T follicular helper cell (primary cell): ENCODE data around the gene TENT5C.
"Not testable (repeated sequence)": the region's sequence is repeated elsewhere in the genome, so short reads cannot be mapped to it uniquely, and the experiment has no call there.

Experiments used
- DNase-seq: peaks from one replicate; pipeline ENCODE4 v3.0.0-alpha.2; 2020; ENCODE audit warnings: low read depth
- total RNA-seq, 2 experiments: gene quantifications; one replicate each; lab custom pipeline; 2026; lab: John Stamatoyannopoulos, UW

The TENT5C gene
- 22.2 to 52.3 reads per million in 2 experiments for total RNA-seq

DNA sequence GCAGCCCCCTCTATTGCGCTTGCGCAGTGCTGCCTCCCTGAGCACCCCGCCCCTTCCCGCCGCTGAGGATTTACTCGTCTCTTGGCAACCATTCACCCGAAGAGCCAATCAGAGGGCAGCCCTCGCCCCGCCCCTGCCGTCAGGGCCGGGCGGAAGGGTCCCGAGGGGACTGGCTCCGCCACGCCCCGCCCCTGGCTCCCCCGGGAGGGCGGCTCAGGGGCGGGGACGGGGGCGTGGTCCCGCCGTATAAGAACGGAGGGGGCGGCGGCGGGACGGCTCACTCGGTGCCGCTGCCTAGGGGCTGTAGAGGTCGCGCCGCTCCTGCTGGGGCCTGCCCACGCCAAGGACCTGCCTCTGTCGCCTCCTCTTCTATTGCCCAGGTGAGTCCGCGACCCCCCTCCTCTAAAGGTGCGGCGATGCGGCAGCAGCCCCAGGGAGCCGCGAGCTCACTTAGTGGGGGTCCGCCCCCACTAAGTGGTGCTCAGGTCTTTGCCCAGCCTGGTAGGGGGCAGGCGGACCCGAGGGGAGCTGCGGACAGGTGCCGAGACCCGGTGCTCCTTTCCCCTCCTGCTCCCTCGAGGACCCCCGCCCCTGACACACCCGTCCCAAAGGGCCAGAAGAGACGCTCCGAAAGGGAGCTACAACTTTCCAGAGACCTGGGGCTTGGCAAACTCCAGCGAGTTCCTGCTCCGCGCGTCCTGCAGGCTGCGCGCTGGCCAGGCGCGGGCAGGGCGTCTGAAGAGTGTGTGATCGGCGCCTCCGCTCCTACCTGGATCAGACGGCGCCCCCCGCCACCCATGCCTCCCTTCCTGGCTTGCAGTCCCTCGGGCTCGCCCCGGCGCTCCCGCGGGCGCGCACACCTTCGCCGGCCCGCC lies at the start of gene TENT5C:
TSS of gene TENT5C (plus strand) at position 275 of the 875 bp plus-strand sequence. CDS start 16,821 bp downstream, outside the sequence.
- peak; percentile 98 for DNase-seq

DNA sequence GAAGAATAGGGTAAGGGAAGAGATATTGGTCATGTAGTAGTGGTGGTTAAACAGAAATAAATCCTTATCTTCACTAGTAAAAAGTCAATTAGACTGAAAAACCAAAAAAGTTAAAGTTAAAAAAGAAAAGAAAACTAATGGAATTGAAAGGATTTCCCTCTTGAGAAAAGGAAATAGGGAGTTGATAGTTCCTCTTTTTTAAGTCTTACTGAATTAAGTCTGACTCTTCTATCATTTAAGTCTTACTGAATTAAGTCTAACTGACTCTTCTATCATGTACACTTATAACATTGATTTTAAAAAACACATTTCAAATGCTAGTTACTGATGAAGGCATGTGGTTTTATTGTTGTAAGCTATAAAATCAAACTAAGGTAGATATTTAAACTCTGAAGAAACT lies 49.5 kb upstream of the TENT5C start:
- DNase-seq = no peak

DNA sequence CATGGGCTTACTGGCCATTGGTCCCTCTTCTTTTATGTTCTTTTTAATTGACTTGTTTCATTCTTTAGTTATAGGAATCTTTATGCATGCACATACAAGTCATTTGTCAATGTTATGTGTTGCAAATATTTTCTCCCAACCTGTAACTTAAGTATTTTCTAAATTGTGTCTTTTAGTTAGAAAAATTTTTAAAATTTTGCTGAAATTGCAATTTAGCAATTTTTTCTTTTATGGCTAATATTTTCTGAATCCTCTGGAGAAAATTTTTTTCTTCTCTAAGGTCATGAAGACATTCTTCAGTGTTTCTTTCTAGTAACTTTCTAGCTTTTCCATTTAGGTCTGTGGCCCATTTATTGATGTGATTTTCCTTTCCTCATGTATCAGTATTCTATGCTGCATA lies 48.9 kb upstream of the TENT5C start:
- DNase-seq = no peak

DNA sequence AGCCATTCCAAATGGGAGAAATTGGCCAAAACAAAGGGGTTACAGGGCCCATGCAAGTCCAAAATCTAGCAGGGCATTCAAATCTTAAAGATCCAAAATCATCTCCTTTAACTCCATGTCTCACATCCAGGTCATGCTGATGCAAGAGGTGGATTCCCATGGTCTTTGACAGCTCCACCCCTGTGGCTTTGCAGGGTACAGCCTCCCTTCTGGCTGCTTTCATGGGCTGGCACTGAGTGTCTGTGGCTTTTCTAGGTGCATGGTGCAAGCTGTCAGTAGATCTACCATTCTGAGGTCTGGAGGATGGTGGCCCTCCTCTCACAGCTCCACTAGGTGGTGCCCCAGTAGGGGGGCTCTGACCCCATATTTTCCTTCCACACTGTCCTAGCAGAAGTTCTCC lies 47.4 kb upstream of the TENT5C start:
- not testable (repeated sequence) for DNase-seq

DNA sequence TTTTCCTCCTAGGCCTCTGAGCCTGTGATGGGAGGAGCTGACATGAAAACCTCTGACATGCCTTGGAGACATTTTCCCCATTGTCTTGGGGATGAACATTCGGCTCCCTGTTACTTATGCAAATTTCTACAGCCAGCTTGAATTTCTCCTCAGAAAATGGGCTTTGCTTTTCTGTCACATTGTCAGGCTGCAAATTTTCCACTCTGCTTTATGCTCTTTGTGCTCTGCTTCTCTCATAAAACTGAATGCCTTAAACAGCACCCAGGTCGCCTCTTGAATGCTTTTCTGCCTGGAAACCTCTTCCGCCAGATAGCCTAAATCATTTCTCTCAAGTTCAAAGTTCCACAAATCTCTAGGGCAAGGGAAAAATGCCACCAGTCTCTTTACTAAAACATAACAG lies 46.7 kb upstream of the TENT5C start:
- no peak for DNase-seq

DNA sequence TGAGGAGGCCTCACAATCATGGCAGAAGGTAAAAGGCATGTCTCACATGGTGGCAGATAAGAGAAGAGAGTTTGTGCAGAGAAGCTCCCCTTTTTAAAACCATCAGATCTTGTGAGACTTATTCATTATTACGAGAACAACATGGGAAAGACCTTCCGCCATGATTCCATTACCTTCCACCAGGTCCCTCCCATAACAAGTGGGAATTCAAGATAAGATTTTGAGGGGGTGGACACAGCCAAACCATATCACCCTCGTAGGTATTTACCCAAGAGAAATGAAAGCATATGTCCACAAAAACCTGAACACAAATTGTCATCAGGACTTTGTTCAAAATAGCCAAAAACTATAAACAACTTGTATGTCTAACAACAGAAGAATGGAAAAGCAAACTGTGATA lies 45.9 kb upstream of the TENT5C start:
- DNase-seq = no peak

DNA sequence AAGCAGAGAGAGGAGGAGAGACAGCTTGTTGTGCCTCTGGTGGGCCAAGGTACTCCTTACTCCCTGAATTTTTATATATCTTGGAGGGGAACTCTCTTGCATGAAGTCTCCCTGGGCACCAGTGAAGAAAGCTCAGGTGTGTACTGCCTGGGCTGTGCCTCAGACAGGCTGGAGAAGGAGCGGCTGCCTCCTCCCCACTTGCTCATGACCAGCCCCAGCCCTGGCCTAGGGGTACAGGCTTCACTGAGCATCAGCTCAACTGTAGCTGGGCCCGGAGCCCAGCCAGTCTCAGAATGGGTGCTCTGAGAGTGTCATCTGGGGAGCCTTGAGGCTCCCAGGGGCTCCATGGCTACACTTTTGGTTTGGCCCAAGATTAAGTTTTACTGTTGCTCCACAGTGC lies 44.8 kb upstream of the TENT5C start:
- no peak for DNase-seq

DNA sequence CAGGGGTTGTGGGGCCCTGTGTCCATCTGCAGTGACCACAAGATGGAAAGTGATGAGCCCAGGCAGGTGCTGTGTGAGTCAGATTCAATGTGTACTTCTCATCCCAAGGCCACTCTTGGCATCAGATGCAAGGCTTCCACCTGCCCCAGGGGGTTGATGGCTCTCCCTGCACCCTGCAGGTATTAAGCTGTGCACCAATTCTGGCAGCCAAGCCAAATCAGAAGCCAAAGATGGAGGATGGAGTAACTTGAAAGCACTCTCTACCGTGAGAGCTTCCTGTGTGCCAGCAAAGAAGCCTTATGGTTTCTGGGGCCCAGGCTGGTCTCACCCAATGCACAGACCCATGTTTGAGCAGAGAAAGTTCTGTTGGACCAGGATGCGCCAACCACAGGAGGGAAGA lies 44.3 kb upstream of the TENT5C start:
- no peak for DNase-seq

DNA sequence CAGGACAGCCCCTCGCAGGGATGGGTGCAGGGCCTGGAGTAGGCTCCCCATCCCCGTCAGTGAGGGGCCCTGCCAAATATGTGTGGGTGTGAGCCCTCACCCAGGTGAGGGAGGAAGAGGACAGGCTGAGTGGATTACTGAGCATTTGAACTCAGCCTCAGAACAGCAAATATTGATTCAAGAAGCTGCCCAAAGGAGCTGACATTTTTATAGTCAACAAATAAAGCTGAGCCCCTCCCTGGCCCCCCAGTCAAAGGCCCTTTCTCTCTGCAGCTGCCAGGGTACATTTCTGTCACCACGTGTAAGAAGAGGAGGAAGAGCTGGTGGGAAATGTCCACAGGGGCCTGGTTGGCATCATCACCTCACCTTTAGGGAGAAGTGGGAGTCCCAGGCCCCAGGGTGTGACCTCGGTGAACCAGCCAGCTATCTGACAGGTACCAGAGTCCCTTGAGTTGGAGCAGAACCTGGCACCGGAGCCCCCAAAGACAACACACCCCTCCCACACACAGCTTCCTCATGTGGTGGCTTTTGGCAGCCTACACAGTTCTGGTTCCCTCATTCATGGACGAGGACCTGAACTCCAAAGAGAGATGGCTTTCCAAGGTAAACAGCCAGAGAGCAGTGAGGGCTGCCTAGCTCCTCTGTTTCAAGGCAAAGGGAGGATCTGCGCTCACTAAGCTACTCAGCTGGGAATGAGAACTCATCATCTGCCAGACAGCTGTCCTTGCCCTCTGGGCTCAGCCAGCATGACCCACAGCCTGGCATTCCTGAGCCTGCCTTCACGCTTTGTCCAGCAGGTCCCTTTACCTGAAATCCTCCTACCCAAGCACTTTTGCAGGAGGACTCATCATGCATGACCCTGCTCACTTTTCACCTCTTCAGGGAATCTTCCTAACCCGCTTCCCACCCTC lies 43.0 kb upstream of the TENT5C start:
- DNase-seq = no peak

DNA sequence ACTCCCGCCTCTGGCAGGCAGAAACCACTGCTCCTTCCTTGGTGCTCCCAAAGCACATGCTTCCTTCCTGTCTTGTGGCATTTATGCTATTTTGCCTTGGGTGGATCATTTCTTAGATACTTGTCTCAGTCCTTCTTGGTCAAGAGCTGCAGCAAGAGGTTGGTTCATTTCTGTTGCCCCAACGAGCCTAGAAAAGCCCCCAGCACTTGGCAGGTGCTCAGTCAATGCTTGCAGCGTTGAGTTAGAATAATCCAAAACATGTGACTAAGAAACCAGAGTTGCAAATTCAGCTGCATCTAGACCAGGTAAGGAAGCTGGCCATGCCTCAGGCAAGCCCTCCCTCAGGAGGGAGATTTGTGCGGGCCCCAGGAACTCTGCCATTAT lies 42.4 kb upstream of the TENT5C start:
- no peak for DNase-seq

DNA sequence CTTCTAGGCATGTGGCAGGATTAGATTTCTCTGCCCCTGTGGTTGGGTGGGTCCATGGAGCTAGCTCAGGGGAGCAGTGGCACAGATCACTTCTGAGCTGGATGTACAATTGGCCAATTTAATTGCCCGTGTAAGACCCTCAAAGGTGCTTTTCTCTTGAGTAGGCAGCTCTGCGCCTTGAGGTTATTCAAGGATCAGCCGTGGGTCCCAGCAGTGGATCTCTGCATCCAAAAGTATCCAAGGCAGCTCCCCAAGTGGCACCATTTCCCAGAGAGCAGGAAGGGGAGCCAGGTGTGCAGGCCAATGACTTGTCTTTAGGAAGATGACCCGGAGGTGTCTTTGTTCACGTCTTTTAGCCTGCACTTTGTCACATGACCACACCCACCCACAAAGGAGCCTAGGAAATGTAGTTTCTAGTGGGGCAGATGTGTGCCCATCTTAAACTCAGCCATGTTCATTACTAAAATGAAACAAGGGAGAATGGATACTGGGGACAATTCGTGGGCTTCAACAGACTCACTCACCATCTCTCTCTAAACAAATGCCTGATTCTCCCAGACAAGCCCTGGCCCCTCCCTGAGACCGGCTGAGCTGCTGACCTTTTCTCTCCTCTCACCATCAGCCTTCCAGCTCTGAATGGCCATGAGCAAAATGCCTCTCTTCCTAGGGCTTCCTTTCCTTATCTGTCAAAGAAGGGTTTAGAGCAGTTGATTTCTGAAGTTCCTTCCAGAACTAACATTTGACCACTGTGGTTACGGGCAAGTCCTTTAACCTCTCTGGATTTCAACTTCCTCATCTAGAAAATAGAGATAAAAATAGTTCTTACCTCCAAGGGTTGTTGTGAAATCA lies 41.4 kb upstream of the TENT5C start:
- DNase-seq = no peak

DNA sequence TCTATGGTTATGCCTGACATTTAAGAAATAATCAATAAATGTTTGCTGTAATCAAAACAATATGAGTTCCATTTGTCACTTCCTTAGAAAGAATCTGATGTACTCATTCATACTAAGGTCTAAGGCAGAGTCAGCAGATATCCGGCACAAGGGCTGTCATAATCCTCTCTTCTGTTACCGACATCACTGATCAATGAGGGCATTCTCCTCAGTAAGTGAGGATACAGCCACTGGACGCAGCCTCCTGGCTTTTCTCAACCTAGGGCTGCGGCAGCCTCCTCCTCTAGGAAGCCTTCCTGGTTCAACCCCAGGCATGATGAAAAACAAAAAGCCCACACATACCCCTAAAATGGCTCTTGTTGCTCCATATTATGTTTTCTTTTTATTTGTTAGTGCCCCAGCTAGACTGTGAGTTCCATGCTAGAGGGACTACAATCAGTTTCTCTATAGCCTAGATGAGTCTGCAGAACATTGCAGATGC lies 40.7 kb upstream of the TENT5C start:
- no peak for DNase-seq

DNA sequence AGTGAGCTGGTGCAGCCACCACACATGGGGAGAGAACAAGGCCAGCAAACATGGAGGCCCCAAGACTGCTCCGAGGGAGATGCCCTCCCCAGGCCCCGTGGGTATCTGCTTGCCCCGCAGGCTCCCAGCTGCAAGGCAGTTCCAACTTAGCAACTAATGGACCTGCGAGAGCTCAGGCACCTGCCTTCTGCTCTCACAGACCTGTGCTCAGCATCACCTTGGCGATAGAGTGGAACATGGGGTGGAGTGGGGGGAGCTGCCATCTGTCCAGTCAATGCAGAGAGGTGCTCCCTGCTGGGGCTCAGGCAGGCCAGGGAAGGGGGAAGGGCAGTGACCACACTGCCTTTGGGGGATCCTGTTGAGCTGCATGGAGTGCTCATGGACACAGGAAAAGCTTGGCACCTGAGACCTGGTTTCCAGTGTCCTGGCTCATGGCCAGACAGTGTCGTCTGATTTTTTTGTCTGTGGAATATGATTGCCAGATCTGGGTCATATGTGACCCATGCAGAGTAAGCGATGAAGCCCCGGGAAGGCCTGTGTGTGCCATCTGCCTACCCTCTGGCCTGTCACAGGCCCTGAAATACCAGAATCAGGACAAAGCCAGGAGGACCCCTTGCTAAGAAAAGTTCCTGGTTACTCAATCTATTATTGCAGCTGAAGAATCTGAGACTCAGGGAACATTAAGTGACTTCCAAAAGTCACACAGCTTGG lies 39.9 kb upstream of the TENT5C start:
- no peak for DNase-seq

DNA sequence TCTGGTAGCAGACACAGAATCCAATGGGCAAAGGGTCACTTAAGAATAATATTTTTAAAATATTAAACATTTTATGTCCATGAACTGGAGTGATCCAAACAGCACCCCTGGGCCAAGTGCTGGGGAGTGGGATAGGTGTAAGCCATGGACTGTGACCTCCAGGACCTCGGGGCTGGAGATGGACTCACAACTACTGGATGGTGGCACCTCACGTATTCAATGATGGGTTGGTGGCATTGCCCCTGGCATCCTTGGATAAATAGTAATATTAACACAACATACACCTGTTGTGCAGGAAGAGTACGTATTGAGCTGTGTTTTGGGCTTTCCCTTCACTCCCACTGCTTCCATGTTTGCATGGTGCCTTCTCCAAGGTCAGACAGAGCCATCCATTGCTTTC lies 39.3 kb upstream of the TENT5C start:
- DNase-seq = no peak

DNA sequence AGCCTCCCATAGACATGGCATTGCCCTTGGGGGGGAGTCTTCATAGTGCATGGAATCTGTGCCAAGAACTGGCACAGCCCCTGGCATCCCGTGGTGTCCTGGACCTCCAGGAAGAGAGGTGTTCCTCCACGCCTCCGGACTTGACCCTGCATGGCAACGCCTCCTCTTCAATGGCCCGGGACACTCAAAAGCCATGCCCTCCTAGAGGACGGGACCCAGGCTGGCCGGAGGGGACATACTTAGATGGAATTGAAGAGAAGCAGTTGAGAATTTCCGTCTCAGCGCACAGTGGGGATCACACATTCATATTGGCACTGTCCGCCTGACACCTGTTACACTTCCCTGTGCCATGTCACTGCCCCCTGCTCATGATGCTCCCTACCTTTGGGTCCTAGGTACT lies 38.4 kb upstream of the TENT5C start:
- no peak for DNase-seq

DNA sequence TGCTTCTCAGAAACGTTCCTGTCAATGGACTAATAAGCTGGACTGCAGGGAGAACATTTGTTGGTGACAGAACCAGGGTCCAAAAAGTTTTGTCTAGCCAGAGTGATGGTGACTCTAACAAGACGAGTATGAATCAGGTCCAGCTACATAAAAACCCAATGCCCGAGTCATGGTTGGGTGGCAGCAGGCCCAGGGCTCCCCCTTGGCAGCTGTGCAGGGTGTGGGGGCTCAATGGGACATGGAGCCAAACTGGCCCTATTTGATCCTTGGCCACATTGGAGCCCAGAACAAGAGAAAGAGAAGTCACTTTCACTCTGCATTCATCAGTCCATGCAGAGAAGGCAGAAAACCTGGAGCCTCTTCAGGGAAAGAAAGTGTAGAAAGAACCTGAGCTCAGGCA lies 37.9 kb upstream of the TENT5C start:
- no peak for DNase-seq

DNA sequence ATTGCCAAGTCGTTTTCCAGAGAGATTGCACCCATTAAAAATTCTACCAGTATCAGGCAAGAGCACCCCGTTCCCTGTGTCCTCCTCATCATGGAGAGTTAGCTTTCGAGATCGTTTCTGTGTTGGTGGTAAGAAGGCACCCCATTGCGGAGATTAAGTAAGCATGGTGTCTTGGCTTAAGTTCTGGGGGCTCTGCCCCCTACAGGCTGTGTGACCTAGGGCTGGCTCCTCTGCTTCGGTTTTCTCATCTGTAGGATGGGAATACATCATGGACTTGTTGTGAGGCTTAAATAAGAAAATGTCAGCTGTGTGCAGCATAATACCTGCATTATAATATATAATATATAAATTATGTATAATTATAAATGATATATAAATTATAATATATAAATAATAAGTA lies 36.8 kb upstream of the TENT5C start:
- no peak for DNase-seq

DNA sequence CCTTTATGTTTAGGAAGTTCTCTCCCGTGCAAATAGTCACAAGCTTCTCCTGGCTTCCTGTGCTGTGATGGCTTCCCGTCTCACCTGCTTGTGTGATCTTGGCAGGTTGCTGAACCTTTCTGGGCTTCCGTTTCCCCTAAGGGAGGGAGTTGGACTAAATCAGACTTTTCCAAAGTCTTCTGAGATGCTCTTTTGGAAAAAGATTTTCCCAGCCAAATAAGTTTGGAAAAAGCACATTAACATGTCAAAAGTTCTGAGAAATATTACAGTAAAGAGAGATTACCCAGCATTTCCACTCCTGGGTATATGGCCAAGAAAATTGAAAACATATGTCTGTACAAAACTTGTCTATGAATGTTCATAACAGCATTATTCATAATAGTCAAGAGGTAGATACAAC lies 36.0 kb upstream of the TENT5C start:
- no peak for DNase-seq

DNA sequence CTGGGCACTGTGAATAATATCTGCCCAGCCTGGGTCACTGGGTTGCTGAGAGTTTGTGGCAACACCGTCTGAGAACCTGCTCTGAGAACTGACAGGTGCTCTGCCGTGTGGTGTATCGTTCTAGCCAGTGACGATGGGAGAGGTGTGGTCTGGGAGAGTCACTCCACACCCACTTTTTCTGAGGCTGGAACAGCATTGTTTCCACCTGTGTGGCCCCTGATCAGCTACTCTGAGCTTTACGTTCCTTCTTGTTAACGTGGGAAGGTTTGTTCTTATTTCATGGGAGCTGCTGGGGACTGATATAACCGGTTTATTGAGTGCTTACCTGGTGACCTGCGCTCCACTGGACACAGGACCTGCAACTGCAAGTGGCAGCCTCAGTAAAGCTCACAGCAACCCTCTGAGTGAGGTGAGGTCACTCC lies 34.8 kb upstream of the TENT5C start:
- no peak for DNase-seq

DNA sequence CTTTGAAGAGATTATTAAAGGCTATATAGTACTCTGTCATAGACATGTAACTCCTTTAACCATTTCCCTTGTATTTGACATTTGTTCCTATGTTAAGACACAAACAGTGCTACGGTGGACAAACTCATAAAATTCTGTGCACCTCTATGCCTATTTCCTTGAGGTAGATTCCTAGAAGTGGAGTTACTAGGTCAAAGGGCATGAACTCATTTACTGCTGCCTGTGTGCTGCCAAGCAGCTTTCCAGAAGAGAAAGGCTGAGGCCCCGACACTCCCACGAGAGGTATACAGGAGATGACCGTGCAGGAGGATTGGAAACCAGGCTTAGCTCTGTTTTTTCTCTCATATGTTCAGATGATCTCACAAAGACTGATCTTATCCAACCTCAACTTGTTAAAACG lies 34.4 kb upstream of the TENT5C start:
- no peak for DNase-seq

DNA sequence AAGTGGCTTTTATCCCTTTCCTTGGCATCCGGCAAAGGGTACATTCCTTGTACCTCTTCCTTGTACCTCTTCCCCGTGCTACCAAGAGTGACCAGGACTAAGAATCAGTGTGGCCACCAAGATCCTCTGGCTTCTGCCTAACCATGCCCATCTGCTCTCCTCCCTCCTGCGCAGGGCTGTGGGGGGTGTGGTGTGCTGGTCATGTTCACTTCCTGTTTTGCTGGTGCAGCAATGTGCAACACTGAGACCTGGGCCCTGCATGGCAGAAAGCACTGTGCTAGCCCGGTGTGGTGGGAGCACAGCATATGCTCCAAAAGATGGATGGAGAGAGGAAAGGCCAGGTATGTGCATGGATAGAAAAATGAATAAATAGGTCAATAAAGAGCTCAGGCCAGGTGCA lies 33.3 kb upstream of the TENT5C start:
- no peak for DNase-seq
